ENCODE results near the gene SFT2D2. TPM values are rescaled to one million over a fixed set of nuclear protein-coding genes. Genes with fewer than 3 reads are reported as not detected.

The SFT2D2 gene
- total and polyA plus RNA-seq, 2 of the 8 experiments (the other 6 are each of a cell fraction or from before 2014, with no cell fraction given) = 9.0 to 29.0 TPM

DNA sequence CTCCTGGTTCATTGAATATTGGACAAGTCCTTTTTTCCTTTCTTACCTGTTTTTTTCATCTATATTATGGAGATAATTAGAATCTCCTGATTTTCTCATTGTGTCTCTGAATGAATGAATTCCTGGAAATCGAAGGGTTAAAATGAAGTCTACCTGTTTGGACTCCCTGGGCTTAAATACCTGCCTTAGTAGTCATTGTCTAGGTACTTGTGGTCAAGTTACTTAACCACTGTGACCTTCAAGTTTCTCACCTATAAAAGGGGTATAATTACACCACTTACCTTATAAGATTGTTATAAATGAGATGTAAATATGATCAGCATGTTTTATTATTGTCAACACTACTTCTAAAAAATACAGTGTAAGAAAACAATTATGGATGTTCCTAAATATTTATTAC, 45.8 kb downstream of the SFT2D2 start:
- no peak overlapping the region for H3K4ac ChIP-seq (replicated peaks; ENCODE audit: insufficient read length, low read depth, low read length)
- no peak for FAIRE-seq
- ChIA-PET POLR2A (ENCODE audit: partially characterized antibody) (no interaction called here), CTCF (ENCODE audit: partially characterized antibody) (interaction anchor here (1.1 to 1.2 kb wide), 2 partner anchors 9 to 36 kb away, joined by 3 to 6 read pairs; no protein-coding TSS in a partner anchor)
- WGBS, 2 experiments (ENCODE audit: extremely low coverage in 1 of 2, insufficient coverage in 1 of 2, insufficient read length in 1 of 2, insufficient replicate concordance in 2 of 2, low coverage in 1 of 2, low lambda C conversion rate in 2 of 2, missing lambda C conversion rate in 1 of 2) = 89% methylated on average over 1 of the region's 1 CpG; no CpG with 5 or more reads in 1 of the 2 experiments
- H2BK5ac ChIP-seq (ENCODE audit: low read depth, low read length) = no peak overlapping the region
- no peaks in the 10 kb centered on the region for H3K79me2 ChIP-seq (ENCODE audit: control insufficient read depth in 1 of 2, insufficient read depth in 2 of 2, low read length in 2 of 2)
- no peaks in the 10 kb centered on the region for H3K27me3 ChIP-seq (replicated peaks in 1 of 4; ENCODE audit: control insufficient read depth in 3 of 4, extremely low read depth in 1 of 4, insufficient read depth in 3 of 4, low read length in 3 of 4)
- no peak overlapping the region for H2AFZ ChIP-seq (ENCODE audit: low read length)
- H3K79me1 ChIP-seq (ENCODE audit: low read depth, low read length) = no peaks in the 10 kb centered on the region
- no peaks in the 10 kb centered on the region for H3K23me2 ChIP-seq (ENCODE audit: low read depth, low read length)
- DNase-seq (ENCODE audit: low read depth in 1 of 2, low spot score in 2 of 2) = no peak
- no peak overlapping the region for H3K27ac ChIP-seq (ENCODE audit: low read depth, low read length)
- H3K56ac ChIP-seq (replicated peaks; ENCODE audit: insufficient read length, low read depth, low read length) = no peak overlapping the region
- H3K4me2 ChIP-seq (ENCODE audit: insufficient read depth in 1 of 2, low read depth in 2 of 2, low read length in 2 of 2) = no peak overlapping the region
- no peak overlapping the region for H4K8ac ChIP-seq (ENCODE audit: extremely low read depth, insufficient read depth, low read length)
- no peak overlapping the region for H2AK5ac ChIP-seq (ENCODE audit: low read depth, low read length)
- H3K4me3 ChIP-seq (ENCODE audit: extremely low read depth in 1 of 4, insufficient read depth in 2 of 4, low read depth in 3 of 4, low read length in 4 of 4) = no peak overlapping the region
- H4K20me1 ChIP-seq (replicated peaks in 1 of 2; ENCODE audit: control insufficient read depth in 1 of 2, insufficient read depth in 2 of 2, low read length in 2 of 2) = no peaks in the 10 kb centered on the region
- no peak overlapping the region for H2BK120ac ChIP-seq (replicated peaks; ENCODE audit: low read depth, low read length)
- H3K36me3 ChIP-seq (ENCODE audit: control insufficient read depth in 2 of 4, insufficient read depth in 4 of 4, low read length in 3 of 4) = no peaks in the 10 kb centered on the region
- H4K5ac ChIP-seq (ENCODE audit: insufficient read length, low read depth, low read length) = no peak overlapping the region
- no peak overlapping the region for H4K91ac ChIP-seq (replicated peaks; ENCODE audit: insufficient read length, low read length)
- H3K9ac ChIP-seq (replicated peaks in 1 of 4; ENCODE audit: extremely low read depth in 1 of 4, low read depth in 3 of 4, low read length in 3 of 4) = no peak overlapping the region
- no peaks in the 10 kb centered on the region for H3K9me3 ChIP-seq (ENCODE audit: insufficient read depth in 2 of 2, low read depth in 1 of 2, low read length in 1 of 2)
- H3K14ac ChIP-seq (ENCODE audit: insufficient read length) = no peak overlapping the region
- no peak overlapping the region for H3K18ac ChIP-seq (ENCODE audit: extremely low read depth, low read length)
- H2BK20ac ChIP-seq (ENCODE audit: low read length) = no peak overlapping the region
- H2BK15ac ChIP-seq (ENCODE audit: low read length) = no peak overlapping the region
- H2BK12ac ChIP-seq (ENCODE audit: low read depth, low read length) = no peak overlapping the region
- H3K4me1 ChIP-seq (replicated peaks in 1 of 4; ENCODE audit: control insufficient read depth in 3 of 4, insufficient read depth in 4 of 4, low read length in 3 of 4) = no peaks in the 10 kb centered on the region
- no peak overlapping the region for H3K23ac ChIP-seq (ENCODE audit: insufficient read length)
- TF ChIP-seq YY1 (IDR thresholded peaks at IDR 0.05; ENCODE audit: low read depth, low read length) (no peak), GTF2F1 (IDR thresholded peaks at IDR 0.05; ENCODE audit: borderline replicate concordance, low read depth, low read length) (no peak), BACH1 (IDR thresholded peaks at IDR 0.05; ENCODE audit: low read length) (no peak), TAF7 (optimal IDR thresholded peaks at IDR 0.05; ENCODE audit: borderline replicate concordance, low read depth, low read length) (no peak), MAX (IDR thresholded peaks at IDR 0.05) (no peak), ZNF274 (IDR thresholded peaks at IDR 0.05; ENCODE audit: borderline replicate concordance, extremely low read depth, low read length) (no peak), E2F6 (IDR thresholded peaks at IDR 0.05) (no peak), SRF (IDR thresholded peaks at IDR 0.05; ENCODE audit: low read depth, low read length) (no peak), SIN3A (conservative IDR thresholded peaks at IDR 0.05 in 1 of 2, IDR thresholded peaks at IDR 0.05 in 1 of 2; ENCODE audit: low read depth in 1 of 2, low read length in 2 of 2) (no peak), RBBP5 (IDR thresholded peaks at IDR 0.05; ENCODE audit: borderline replicate concordance, low read depth, low read length) (no peak)
- TF ChIP-seq, protein P1, sequence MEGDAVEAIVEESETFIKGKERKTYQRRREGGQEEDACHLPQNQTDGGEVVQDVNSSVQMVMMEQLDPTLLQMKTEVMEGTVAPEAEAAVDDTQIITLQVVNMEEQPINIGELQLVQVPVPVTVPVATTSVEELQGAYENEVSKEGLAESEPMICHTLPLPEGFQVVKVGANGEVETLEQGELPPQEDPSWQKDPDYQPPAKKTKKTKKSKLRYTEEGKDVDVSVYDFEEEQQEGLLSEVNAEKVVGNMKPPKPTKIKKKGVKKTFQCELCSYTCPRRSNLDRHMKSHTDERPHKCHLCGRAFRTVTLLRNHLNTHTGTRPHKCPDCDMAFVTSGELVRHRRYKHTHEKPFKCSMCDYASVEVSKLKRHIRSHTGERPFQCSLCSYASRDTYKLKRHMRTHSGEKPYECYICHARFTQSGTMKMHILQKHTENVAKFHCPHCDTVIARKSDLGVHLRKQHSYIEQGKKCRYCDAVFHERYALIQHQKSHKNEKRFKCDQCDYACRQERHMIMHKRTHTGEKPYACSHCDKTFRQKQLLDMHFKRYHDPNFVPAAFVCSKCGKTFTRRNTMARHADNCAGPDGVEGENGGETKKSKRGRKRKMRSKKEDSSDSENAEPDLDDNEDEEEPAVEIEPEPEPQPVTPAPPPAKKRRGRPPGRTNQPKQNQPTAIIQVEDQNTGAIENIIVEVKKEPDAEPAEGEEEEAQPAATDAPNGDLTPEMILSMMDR (IDR thresholded peaks at IDR 0.05; ENCODE audit: control extremely low read depth in 1 of 3, insufficient read depth in 1 of 3, low read depth in 1 of 3, low read length in 3 of 3) = no peak

All from H1 (cell line).